GM19324 (cell line): ENCODE measurements around the gene ATP9A.
"Not testable (repeated sequence)": the region's sequence is repeated elsewhere in the genome, so short reads cannot be mapped to it uniquely, and the experiment has no call there.

ENCODE experiments used
- ATAC-seq: cut with Tn5 transposase; IDR thresholded peaks from one replicate; pipeline ENCODE4 v1.9.1; 2021; ENCODE audit warnings: mild to moderate bottlenecking, moderate library complexity; ENCODE audit not compliant: unreplicated experiment, low FRiP score

ATP9A gene

GRCh38 chr20:51696304-51697071 is 71.7 kb downstream of the ATP9A start:
- no peak for ATAC-seq

- no peak for ATAC-seq
Observed at GRCh38 chr20:51695574-51696303, 72.5 kb downstream of the ATP9A start.

GRCh38 chr20:51692806-51693400 is 75.3 kb downstream of the ATP9A start:
- no peak for ATAC-seq

GRCh38 chr20:51691703-51692102 is 76.5 kb downstream of the ATP9A start:
- ATAC-seq: no peak

GRCh38 chr20:51688600-51689244 is 79.5 kb downstream of the ATP9A start:
- ATAC-seq: no peak

- ATAC-seq: no peak
Observed at GRCh38 chr20:51687630-51688029, 80.6 kb downstream of the ATP9A start.

GRCh38 chr20:51687108-51687507 is 81.1 kb downstream of the ATP9A start:
- ATAC-seq: no peak

- not testable (repeated sequence) for ATAC-seq
Observed at GRCh38 chr20:51685494-51685893, 82.7 kb downstream of the ATP9A start.

- no peak for ATAC-seq
Observed at GRCh38 chr20:51680067-51680749, 88.0 kb downstream of the ATP9A start.

- no peak for ATAC-seq
Observed at GRCh38 chr20:51679254-51679921, 88.8 kb downstream of the ATP9A start.

- ATAC-seq: no peak
Observed at GRCh38 chr20:51678026-51678697, 90.0 kb downstream of the ATP9A start.

- ATAC-seq: no peak
Observed at GRCh38 chr20:51668947-51669346, 99.2 kb downstream of the ATP9A start.

GRCh38 chr20:51668515-51668914 is 99.7 kb downstream of the ATP9A start:
- ATAC-seq: no peak

GRCh38 chr20:51667491-51667890 is 100.7 kb downstream of the ATP9A start:
- ATAC-seq: no peak

- no peak for ATAC-seq
Observed at GRCh38 chr20:51667002-51667408, 101.2 kb downstream of the ATP9A start.

- no peak for ATAC-seq
Observed at GRCh38 chr20:51666126-51666525, 102.1 kb downstream of the ATP9A start.

- ATAC-seq: no peak
Observed at GRCh38 chr20:51665543-51666118, 102.6 kb downstream of the ATP9A start.

- no peak for ATAC-seq
Observed at GRCh38 chr20:51661609-51662178, 106.5 kb downstream of the ATP9A start.
